SK-N-MC (cell line): ENCODE results near the gene C17orf114.

Experiments
- DNase-seq: peaks from one replicate; pipeline ENCODE4 v3.0.0-alpha.2; 2011; ENCODE audit warnings: low read depth, low spot score
- H3K27ac ChIP-seq: fragments of 200-600 bp; sonication (generic); 2 replicates; pipeline ENCODE4 v1.5.1; 2016; ENCODE audit warnings: mixed run types
- H3K36me3 ChIP-seq: fragments of 200-600 bp; sonication (generic); 2 replicates; pipeline ENCODE4 v1.6.1; 2017; ENCODE audit warnings: antibody characterized with exemption, low read length, mixed read lengths; ENCODE audit not compliant: insufficient read depth
- H3K4me3 ChIP-seq: fragments of 200-600 bp; sonication (generic); 2 replicates; pipeline ENCODE4 v1.5.1; 2016
- H3K9ac ChIP-seq: fragments of 200-600 bp; sonication (generic); 2 replicates; pipeline ENCODE4 v1.8.0; 2017; ENCODE audit warnings: mixed run types, mixed read lengths; ENCODE audit not compliant: insufficient read length
- H3K9me3 ChIP-seq: fragments of 200-600 bp; sonication (generic); 2 replicates; pipeline ENCODE4 v1.6.1; 2017; ENCODE audit warnings: low read depth, mild to moderate bottlenecking, antibody characterized with exemption, low read length, moderate library complexity, mixed read lengths
- EZH2 ChIP-seq: fragments of 200-600 bp; sonication (generic); IDR thresholded peaks from one replicate; pipeline ENCODE4 v1.6.1; 2017; ENCODE audit warnings: antibody characterized with exemption
- FOXP2 ChIP-seq: optimal IDR thresholded peaks from 2 replicates; pipeline ENCODE3; 2011; ENCODE audit warnings: mild to moderate bottlenecking, moderate library complexity; ENCODE audit not compliant: insufficient read depth; ENCODE audit errors: extremely low read length, control extremely low read depth
- POLR2AphosphoS5 ChIP-seq: IDR thresholded peaks from 2 replicates; pipeline ENCODE4 v1.6.1; 2012; ENCODE audit warnings: mild to moderate bottlenecking, low read depth, low read length, borderline replicate concordance

Gene C17orf114

DNA sequence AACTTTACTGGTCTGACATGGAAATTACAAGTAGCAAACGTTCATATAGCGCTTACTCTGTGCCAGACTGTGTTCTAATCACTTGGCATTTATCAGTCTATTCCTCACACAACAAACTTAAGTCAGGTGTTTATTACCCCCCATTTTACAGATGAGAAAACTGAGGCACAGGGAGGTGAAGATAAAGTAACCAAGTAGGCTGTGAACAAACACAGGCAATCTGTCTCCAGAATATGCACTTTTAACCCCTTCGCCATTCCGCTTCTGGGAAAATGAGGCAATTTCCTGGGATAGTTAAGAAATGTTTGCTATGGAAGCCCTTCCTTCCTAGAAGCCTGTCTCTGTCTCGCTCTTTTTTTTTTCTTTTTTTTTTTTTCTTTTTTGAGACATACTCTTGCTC, 50.2 kb downstream of the C17orf114 start:
- Histone ChIP-seq H3K9me3 (no peaks in the 10 kb centered on the region), H3K27ac (no peak overlapping the region), H3K9ac (no peak overlapping the region), H3K4me3 (no peak overlapping the region), H3K36me3 (no peaks in the 10 kb centered on the region)
- TF ChIP-seq FOXP2 (no peak), POLR2AphosphoS5 (no peak), EZH2 (no peak)
- no peak for DNase-seq
